Cardiac fibroblast (primary cell): Measurements from ENCODE around the gene OR52K1.
"Not testable (repeated sequence)": the region's sequence is repeated elsewhere in the genome, so short reads cannot be mapped to it uniquely, and the experiment has no call there.

Source experiments
- DNase-seq, 2 donors: peaks; one replicate each; pipeline versions ENCODE4 v3.0.0 to v3.0.0-alpha.2; 2010; ENCODE audit warnings: low read depth in 2 of 2
- H3K4me3 ChIP-seq, 2 donors: replicated peaks in 1 of 2; 1 replicate in 1 of 2; 2 replicates in 1 of 2; pipeline ENCODE4 v1.5.1; 2011; ENCODE audit warnings: low read depth in 2 of 2, low read length in 2 of 2, mild to moderate bottlenecking in 2 of 2, moderate library complexity in 1 of 2
- TF ChIP-seq, protein P1 (sequence below): IDR thresholded peaks from one replicate; pipeline ENCODE4 v1.5.1; 2011; ENCODE audit warnings: low read depth, mild to moderate bottlenecking, low read length, inconsistent platforms

OR52K1 gene

DNA sequence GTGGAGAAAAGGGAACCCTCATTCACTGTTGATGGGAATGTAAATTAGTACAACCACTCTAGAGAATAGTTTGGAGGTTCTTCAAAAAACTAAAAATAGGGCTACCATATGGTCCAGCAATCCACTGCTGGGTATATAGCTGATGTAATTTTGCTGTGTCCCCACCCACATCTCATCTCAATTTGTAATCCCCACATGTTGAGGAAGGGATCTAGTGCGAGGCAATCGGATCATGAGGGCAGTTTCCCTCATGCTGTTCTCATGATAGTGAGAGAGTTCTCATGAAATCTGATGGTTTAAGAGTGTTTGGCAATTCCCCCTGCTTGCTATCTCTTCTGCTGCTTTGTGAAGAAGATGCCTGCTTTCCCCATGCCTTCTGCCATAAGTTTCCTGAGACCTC is 45.5 kb downstream of the OR52K1 start:
- H3K4me3 ChIP-seq, result no peak overlapping the region
- TF ChIP-seq, protein P1, sequence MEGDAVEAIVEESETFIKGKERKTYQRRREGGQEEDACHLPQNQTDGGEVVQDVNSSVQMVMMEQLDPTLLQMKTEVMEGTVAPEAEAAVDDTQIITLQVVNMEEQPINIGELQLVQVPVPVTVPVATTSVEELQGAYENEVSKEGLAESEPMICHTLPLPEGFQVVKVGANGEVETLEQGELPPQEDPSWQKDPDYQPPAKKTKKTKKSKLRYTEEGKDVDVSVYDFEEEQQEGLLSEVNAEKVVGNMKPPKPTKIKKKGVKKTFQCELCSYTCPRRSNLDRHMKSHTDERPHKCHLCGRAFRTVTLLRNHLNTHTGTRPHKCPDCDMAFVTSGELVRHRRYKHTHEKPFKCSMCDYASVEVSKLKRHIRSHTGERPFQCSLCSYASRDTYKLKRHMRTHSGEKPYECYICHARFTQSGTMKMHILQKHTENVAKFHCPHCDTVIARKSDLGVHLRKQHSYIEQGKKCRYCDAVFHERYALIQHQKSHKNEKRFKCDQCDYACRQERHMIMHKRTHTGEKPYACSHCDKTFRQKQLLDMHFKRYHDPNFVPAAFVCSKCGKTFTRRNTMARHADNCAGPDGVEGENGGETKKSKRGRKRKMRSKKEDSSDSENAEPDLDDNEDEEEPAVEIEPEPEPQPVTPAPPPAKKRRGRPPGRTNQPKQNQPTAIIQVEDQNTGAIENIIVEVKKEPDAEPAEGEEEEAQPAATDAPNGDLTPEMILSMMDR, result no peak
- no peak for DNase-seq

DNA sequence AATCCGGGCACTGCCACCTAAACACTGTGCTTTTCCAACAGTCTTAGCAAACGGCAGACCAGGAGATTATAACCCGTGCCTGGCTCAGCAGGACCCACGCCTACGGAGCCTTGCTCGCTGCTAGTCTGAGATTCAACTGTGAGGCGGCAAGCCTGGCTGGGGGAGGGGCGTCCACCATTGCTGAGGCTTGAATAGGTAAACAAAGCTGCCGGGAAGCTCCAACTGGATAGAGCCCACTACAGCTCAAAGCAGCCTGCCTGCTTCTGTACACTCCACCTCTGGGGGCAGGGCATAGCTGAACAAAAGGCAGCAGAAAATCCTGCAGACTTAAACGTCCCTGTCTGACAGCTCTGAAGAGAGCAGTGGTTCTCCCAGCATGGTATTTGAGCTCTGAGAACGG is 49.2 kb downstream of the OR52K1 start:
- not testable (repeated sequence) for H3K4me3 ChIP-seq, DNase-seq

DNA sequence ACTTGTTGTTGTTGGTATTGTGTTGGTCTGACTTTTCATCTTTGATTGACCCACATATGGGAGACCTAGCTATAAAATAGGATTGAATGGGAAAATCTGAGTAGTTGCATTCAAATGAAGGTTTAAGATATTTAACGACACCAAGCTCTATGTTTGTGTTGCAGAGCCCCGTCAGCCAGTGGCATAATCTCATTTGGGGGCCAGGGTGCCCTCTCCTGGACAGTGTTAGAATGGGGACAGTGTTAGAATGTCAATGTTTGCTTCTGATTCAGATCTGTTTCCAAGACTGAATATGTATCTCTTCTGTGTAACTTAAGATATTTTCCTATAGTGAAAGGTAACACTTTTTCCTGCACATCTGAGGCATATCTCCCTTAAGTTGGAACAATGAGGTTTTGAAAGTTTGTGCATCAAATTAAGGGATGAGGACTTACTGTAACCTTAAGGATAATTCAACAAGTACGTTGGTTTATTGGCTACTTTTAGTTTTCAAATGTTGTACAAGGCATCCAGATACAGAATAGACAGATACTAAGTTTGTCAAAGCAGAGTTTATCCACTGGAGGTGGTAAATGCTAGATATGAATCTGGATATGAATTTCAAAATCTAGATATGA is 57.3 kb downstream of the OR52K1 start:
- TF ChIP-seq, protein P1, result peak; percentile 73
- no peak overlapping the region for H3K4me3 ChIP-seq
- DNase-seq, result peak; percentile 47 to 55

DNA sequence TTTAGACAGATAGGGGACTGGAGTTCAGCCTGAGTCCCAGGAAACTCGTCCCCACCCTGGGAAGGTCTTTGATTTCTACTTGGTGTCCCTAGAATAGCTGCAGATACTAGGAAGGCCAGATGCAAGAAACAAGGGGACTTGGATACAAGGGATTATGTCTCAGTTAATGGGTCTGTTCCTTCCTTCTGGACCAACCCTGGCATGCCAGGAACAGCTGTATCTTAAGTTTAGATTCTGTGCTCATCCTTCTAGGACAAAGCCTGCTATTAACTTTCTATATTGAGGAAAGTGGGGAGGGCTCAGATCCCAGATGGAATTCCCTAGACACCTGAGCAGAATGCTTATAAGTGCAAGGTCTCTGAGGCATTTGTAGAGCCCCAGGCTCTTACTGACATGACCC is 58.6 kb downstream of the OR52K1 start:
- H3K4me3 ChIP-seq, result no peak overlapping the region
- no peak for DNase-seq
- TF ChIP-seq, protein P1, result no peak
